Measurements from ENCODE around the gene EPG5. TPM values are rescaled to one million over a fixed set of nuclear protein-coding genes. Genes with fewer than 3 reads are reported as not detected.
A peak's percentile ranks its signal among the peaks of the same experiment; 100 is the strongest.
"Not testable (repeated sequence)": the region's sequence is repeated elsewhere in the genome, so short reads cannot be mapped to it uniquely, and the experiment has no call there.

The EPG5 gene
- total and polyA plus RNA-seq, 5 experiments from 2014 or later: 2.8 to 53.5 (median 4.7) TPM

GRCh38 chr18:45999536-45999935 lies 32.4 kb upstream of the EPG5 start:
- POLR2A ChIA-PET: no interaction called here
- Mint-ChIP-seq H3K4me1 (peaks cover 11 to 51% (median 44%) of the 10 kb centered on the region in 4 donors), H3K9me3 (peaks cover 0 to 18% (median 7%) of the 10 kb centered on the region in 9 donors), H3K4me3 (peak overlapping the region in 5 of 10 donors; percentile 8 to 81 (median 62)), H3K27ac (peak overlapping the region; percentile 75 to 98 (median 92)), H3K36me3 (peaks cover 3 to 15% (median 11%) of the 10 kb centered on the region in 3 donors), H3K27me3 (no peaks in the 10 kb centered on the region)
- DNase-seq (no peak), ATAC-seq (no peak)

GRCh38 chr18:45998244-45998643 lies 31.1 kb upstream of the EPG5 start:
- peak overlapping the region; percentile 75 to 98 (median 92) for H3K27ac Mint-ChIP-seq
- peaks cover 6 to 17% (median 11%) of the 10 kb centered on the region in 3 donors for H3K36me3 Mint-ChIP-seq
- peaks cover 0 to 18% (median 7%) of the 10 kb centered on the region in 9 donors for H3K9me3 Mint-ChIP-seq
- ATAC-seq (peak; percentile 85 to 90), DNase-seq (peak in 7 of 10 donors; percentile 2 to 33 (median 20))
- no peaks in the 10 kb centered on the region for H3K27me3 Mint-ChIP-seq
- POLR2A ChIA-PET: interaction anchor here (1.0 to 1.1 kb wide), 2 partner anchors 9 to 43 kb away, joined by 3 read pairs; no protein-coding TSS in a partner anchor
- H3K4me1 Mint-ChIP-seq: peaks cover 11 to 51% (median 44%) of the 10 kb centered on the region in 4 donors
- peak overlapping the region; percentile 57 to 85 (median 74) for H3K4me3 Mint-ChIP-seq

- H3K9me3 Mint-ChIP-seq: peaks cover 0 to 14% (median 6%) of the 10 kb centered on the region in 9 donors
- peaks cover 11 to 51% (median 44%) of the 10 kb centered on the region in 4 donors for H3K4me1 Mint-ChIP-seq
Observed at GRCh38 chr18:45997700-45998151, 30.6 kb upstream of the EPG5 start.

GRCh38 chr18:45995461-45995860 lies 28.3 kb upstream of the EPG5 start:
- Mint-ChIP-seq H3K36me3 (peaks cover 0 to 12% (median 8%) of the 10 kb centered on the region in 3 donors), H3K9me3 (no peaks in the 10 kb centered on the region), H3K4me1 (peaks cover 10 to 43% (median 34%) of the 10 kb centered on the region in 4 donors), H3K27me3 (no peaks in the 10 kb centered on the region), H3K27ac (peak overlapping the region in 5 of 10 donors; percentile 31 to 77 (median 58)), H3K4me3 (peak overlapping the region in 1 of 10 donors; percentile 3)
- DNase-seq (no peak), ATAC-seq (no peak)
- POLR2A ChIA-PET: no interaction called here

More at GRCh38 chr18:45997700-45998151, 30.6 kb upstream of the EPG5 start:
- Mint-ChIP-seq H3K27ac (peak overlapping the region; percentile 75 to 98 (median 92)), H3K27me3 (no peaks in the 10 kb centered on the region), H3K36me3 (peaks cover 7 to 12% (median 8%) of the 10 kb centered on the region in 3 donors), H3K4me3 (peak overlapping the region; percentile 62 to 85 (median 77))
- DNase-seq (peak in 6 of 10 donors; percentile 8 to 65 (median 24)), ATAC-seq (peak; percentile 60 to 71)
- POLR2A ChIA-PET: interaction anchor here (0.7 to 1.1 kb wide), 4 partner anchors 9 to 332 kb away, joined by 3 to 4 read pairs (median 4); no protein-coding TSS in a partner anchor

GRCh38 chr18:45993438-45993837 lies 26.3 kb upstream of the EPG5 start:
- POLR2A ChIA-PET: no interaction called here
- H3K4me1 Mint-ChIP-seq: peaks cover 2 to 26% (median 22%) of the 10 kb centered on the region in 4 donors
- H3K9me3 Mint-ChIP-seq: no peaks in the 10 kb centered on the region
- no peak overlapping the region for H3K4me3 Mint-ChIP-seq
- ATAC-seq (no peak), DNase-seq (no peak)
- peaks cover 0 to 29% (median 22%) of the 10 kb centered on the region in 3 donors for H3K36me3 Mint-ChIP-seq
- no peak overlapping the region for H3K27ac Mint-ChIP-seq
- no peaks in the 10 kb centered on the region for H3K27me3 Mint-ChIP-seq

- POLR2A ChIA-PET, H3K4me3 Mint-ChIP-seq, DNase-seq, H3K27me3 Mint-ChIP-seq, H3K9me3 Mint-ChIP-seq, ATAC-seq, H3K27ac Mint-ChIP-seq: not testable (repeated sequence)
- Mint-ChIP-seq H3K4me1 (peaks cover 2 to 18% (median 13%) of the 10 kb centered on the region in 4 donors), H3K36me3 (peaks cover 5 to 38% (median 25%) of the 10 kb centered on the region in 3 donors)
Observed at GRCh38 chr18:45992527-45992926, 25.4 kb upstream of the EPG5 start.

GRCh38 chr18:45991788-45992187 lies 24.7 kb upstream of the EPG5 start:
- POLR2A ChIA-PET: no interaction called here
- Mint-ChIP-seq H3K9me3 (no peaks in the 10 kb centered on the region), H3K4me3 (no peak overlapping the region), H3K27me3 (no peaks in the 10 kb centered on the region), H3K4me1 (peaks cover 2 to 14% (median 9%) of the 10 kb centered on the region in 4 donors), H3K36me3 (peaks cover 5 to 41% (median 28%) of the 10 kb centered on the region in 3 donors), H3K27ac (no peak overlapping the region)
- ATAC-seq (no peak), DNase-seq (no peak)

- H3K27me3 Mint-ChIP-seq: no peaks in the 10 kb centered on the region
- H3K27ac Mint-ChIP-seq: peak overlapping the region in 1 of 10 donors; percentile 9
- H3K36me3 Mint-ChIP-seq: peaks cover 5 to 28% (median 17%) of the 10 kb centered on the region in 3 donors
- H3K4me1 Mint-ChIP-seq: no peaks in the 10 kb centered on the region
- no peak overlapping the region for H3K4me3 Mint-ChIP-seq
- ATAC-seq (no peak), DNase-seq (no peak)
- POLR2A ChIA-PET: no interaction called here
- H3K9me3 Mint-ChIP-seq: no peaks in the 10 kb centered on the region
Observed at GRCh38 chr18:45984546-45985235, 17.6 kb upstream of the EPG5 start.

GRCh38 chr18:45981821-45982220 lies 14.7 kb upstream of the EPG5 start:
- no peaks in the 10 kb centered on the region for H3K9me3 Mint-ChIP-seq
- no peaks in the 10 kb centered on the region for H3K4me1 Mint-ChIP-seq
- no peak overlapping the region for H3K27ac Mint-ChIP-seq
- no peaks in the 10 kb centered on the region for H3K27me3 Mint-ChIP-seq
- DNase-seq (no peak), ATAC-seq (no peak)
- no peak overlapping the region for H3K4me3 Mint-ChIP-seq
- H3K36me3 Mint-ChIP-seq: peaks cover 0 to 4% (median 0%) of the 10 kb centered on the region in 3 donors
- POLR2A ChIA-PET: no interaction called here

- peaks cover 0 to 4% (median 0%) of the 10 kb centered on the region in 3 donors for H3K36me3 Mint-ChIP-seq
- ATAC-seq (no peak), DNase-seq (no peak)
- H3K27me3 Mint-ChIP-seq: no peaks in the 10 kb centered on the region
- no peaks in the 10 kb centered on the region for H3K4me1 Mint-ChIP-seq
- POLR2A ChIA-PET: no interaction called here
- H3K4me3 Mint-ChIP-seq: no peak overlapping the region
- peak overlapping the region in 1 of 10 donors; percentile 1 for H3K27ac Mint-ChIP-seq
- no peaks in the 10 kb centered on the region for H3K9me3 Mint-ChIP-seq
Observed at GRCh38 chr18:45980229-45980628, 13.1 kb upstream of the EPG5 start.

- DNase-seq (no peak), ATAC-seq (no peak)
- POLR2A ChIA-PET: no interaction called here
- Mint-ChIP-seq H3K4me3 (no peak overlapping the region), H3K9me3 (no peaks in the 10 kb centered on the region), H3K36me3 (peaks cover 0 to 4% (median 0%) of the 10 kb centered on the region in 3 donors), H3K27ac (peak overlapping the region in 1 of 10 donors; percentile 41), H3K4me1 (peaks cover 2 to 9% (median 6%) of the 10 kb centered on the region in 4 donors), H3K27me3 (no peaks in the 10 kb centered on the region)
Observed at GRCh38 chr18:45978084-45978483, 11.0 kb upstream of the EPG5 start.

- H3K4me1 Mint-ChIP-seq: peaks cover 2 to 9% (median 6%) of the 10 kb centered on the region in 4 donors
- no peaks in the 10 kb centered on the region for H3K36me3 Mint-ChIP-seq
- no peak overlapping the region for H3K4me3 Mint-ChIP-seq
- no peaks in the 10 kb centered on the region for H3K9me3 Mint-ChIP-seq
- POLR2A ChIA-PET: interaction anchor here (0.7 kb wide), 1 partner anchor 147 kb away, joined by 4 read pairs; no protein-coding TSS in a partner anchor
- H3K27me3 Mint-ChIP-seq: no peaks in the 10 kb centered on the region
- H3K27ac Mint-ChIP-seq: peak overlapping the region in 1 of 10 donors; percentile 41
- DNase-seq (no peak), ATAC-seq (no peak)
Observed at GRCh38 chr18:45976974-45977373, 9.8 kb upstream of the EPG5 start.

- DNase-seq (no peak), ATAC-seq (no peak)
- no peak overlapping the region for H3K4me3 Mint-ChIP-seq
- H3K4me1 Mint-ChIP-seq: peaks cover 2 to 9% (median 6%) of the 10 kb centered on the region in 4 donors
- H3K9me3 Mint-ChIP-seq: no peaks in the 10 kb centered on the region
- no peak overlapping the region for H3K27ac Mint-ChIP-seq
- POLR2A ChIA-PET: interaction anchor here (0.7 kb wide), 1 partner anchor 147 kb away, joined by 4 read pairs; no protein-coding TSS in a partner anchor
- H3K36me3 Mint-ChIP-seq: no peaks in the 10 kb centered on the region
- no peaks in the 10 kb centered on the region for H3K27me3 Mint-ChIP-seq
Observed at GRCh38 chr18:45976566-45976965, 9.4 kb upstream of the EPG5 start.
